IMR-90 (cell line): ENCODE results near the gene FOXM1. TPM values are rescaled to one million over a fixed set of nuclear protein-coding genes. Genes with fewer than 3 reads are reported as not detected.

ENCODE experiments used
- ATAC-seq: fragments of 200-7000 bp; cut with Tn5 transposase; 2 replicates; pipeline ENCODE4 v1.9.1; 2020; ENCODE audit warnings: low read depth, mild to moderate bottlenecking, moderate library complexity
- BruUV-seq: library from RNA; stranded (reverse); fragments of 400-500 nt; replicated peaks from 2 replicates; lab custom pipeline; 2021; lab: Mats Ljungman, UMichigan
- CTCF ChIA-PET: fragments of 300-600 bp; formaldehyde crosslinking; extraction: SDS; loops from one replicate; lab custom pipeline; 2021; ENCODE audit warnings: antibody characterized with exemption; lab: Yijun Ruan, JAX
- POLR2A ChIA-PET: fragments of 300-600 bp; sonication (Branson Sonifier 250); formaldehyde crosslinking; loops from one replicate; lab custom pipeline; 2022; ENCODE audit warnings: antibody characterized with exemption; ENCODE audit not compliant: unreplicated experiment; lab: Charles Lee
- DNase-seq: peaks from one replicate; pipeline ENCODE4 v3.0.0; 2013
- H2AFZ ChIP-seq: replicated peaks from 2 replicates; pipeline ENCODE3; 2013; ENCODE audit warnings: low read length, mild to moderate bottlenecking; ENCODE audit not compliant: poor library complexity
- H2AK5ac ChIP-seq: 2 replicates; pipeline ENCODE4 v1.6.1; 2013; ENCODE audit warnings: low read depth, low read length, inconsistent platforms
- H2AK9ac ChIP-seq: replicated peaks from 2 replicates; pipeline ENCODE3; 2013; ENCODE audit warnings: mild to moderate bottlenecking, low read depth, low read length, moderate library complexity; ENCODE audit not compliant: poor library complexity
- H2BK120ac ChIP-seq: 2 replicates; pipeline ENCODE4 v1.6.1; 2013; ENCODE audit warnings: low read depth, low read length, inconsistent platforms
- H2BK15ac ChIP-seq: 3 replicates; pipeline ENCODE4 v1.6.1; 2013; ENCODE audit warnings: low read depth, low read length, inconsistent platforms
- H2BK20ac ChIP-seq: 2 replicates; pipeline ENCODE4 v1.6.1; 2013; ENCODE audit warnings: low read depth, mild to moderate bottlenecking, inconsistent platforms, low read length, moderate library complexity
- H2BK5ac ChIP-seq: 2 replicates; pipeline ENCODE4 v1.6.1; 2013; ENCODE audit warnings: mild to moderate bottlenecking, low read depth, low read length, inconsistent platforms; ENCODE audit not compliant: poor library complexity, severe bottlenecking
- H3K14ac ChIP-seq: replicated peaks from 2 replicates; pipeline ENCODE4 v1.6.1; 2013; ENCODE audit warnings: low read depth, low read length, inconsistent platforms
- H3K18ac ChIP-seq: 2 replicates; pipeline ENCODE4 v1.6.1; 2013; ENCODE audit warnings: low read depth, low read length, control low read depth
- H3K23ac ChIP-seq: 2 replicates; pipeline ENCODE4 v1.6.1; 2013; ENCODE audit warnings: low read depth, low read length, inconsistent platforms
- H3K27ac ChIP-seq: 2 replicates; pipeline ENCODE4 v1.5.1; 2013; ENCODE audit warnings: mild to moderate bottlenecking, control low read depth, low read length; ENCODE audit not compliant: insufficient read depth
- H3K27me3 ChIP-seq: 2 replicates; pipeline ENCODE4 v1.6.1; 2013; ENCODE audit warnings: low read length; ENCODE audit not compliant: control insufficient read depth, insufficient read depth
- H3K36me3 ChIP-seq: 2 replicates; pipeline ENCODE4 v1.6.1; 2013; ENCODE audit warnings: low read length, mixed read lengths; ENCODE audit not compliant: control insufficient read depth, insufficient read depth
- H3K4ac ChIP-seq: 2 replicates; pipeline ENCODE4 v1.6.1; 2013; ENCODE audit warnings: low read depth, low read length, inconsistent platforms
- H3K4me1 ChIP-seq: 2 replicates; pipeline ENCODE4 v1.6.1; 2013; ENCODE audit warnings: low read length, mixed read lengths; ENCODE audit not compliant: control insufficient read depth, insufficient read depth
- H3K4me2 ChIP-seq: 2 replicates; pipeline ENCODE4 v1.6.1; 2013; ENCODE audit warnings: low read depth, mild to moderate bottlenecking, control low read depth, low read length, moderate library complexity
- H3K4me3 ChIP-seq: 2 replicates; pipeline ENCODE4 v1.5.1; 2013; ENCODE audit warnings: low read depth, mild to moderate bottlenecking, control low read depth, low read length, moderate library complexity; ENCODE audit not compliant: insufficient read depth
- H3K56ac ChIP-seq: 2 replicates; pipeline ENCODE4 v1.6.1; 2013; ENCODE audit warnings: low read length, inconsistent platforms; ENCODE audit not compliant: insufficient read depth; ENCODE audit errors: extremely low read depth
- H3K79me1 ChIP-seq, 2 experiments: 2 replicates each; pipeline ENCODE4 v1.6.1; 2013; ENCODE audit warnings: low read length in 2 of 2, inconsistent platforms in 1 of 2, low read depth in 1 of 2
- H3K9ac ChIP-seq: 2 replicates; pipeline ENCODE4 v1.6.1; 2013; ENCODE audit warnings: low read depth, low read length, control low read depth
- H3K9me1 ChIP-seq: 2 replicates; pipeline ENCODE4 v1.6.1; 2013; ENCODE audit warnings: low read length, inconsistent platforms; ENCODE audit not compliant: insufficient read depth
- H3K9me3 ChIP-seq: 2 replicates; pipeline ENCODE4 v1.6.1; 2013; ENCODE audit warnings: low read length; ENCODE audit not compliant: control insufficient read depth, insufficient read depth
- H4K20me1 ChIP-seq: 2 replicates; pipeline ENCODE4 v1.6.1; 2013; ENCODE audit warnings: low read length, inconsistent platforms; ENCODE audit not compliant: insufficient read depth
- H4K5ac ChIP-seq: 2 replicates; pipeline ENCODE4 v1.6.1; 2013; ENCODE audit warnings: mild to moderate bottlenecking, low read depth, low read length, control low read depth
- H4K8ac ChIP-seq, 2 experiments: 2 replicates each; pipeline ENCODE4 v1.6.1; 2013; ENCODE audit warnings: low read depth in 2 of 2, low read length in 2 of 2, control low read depth in 1 of 2, inconsistent platforms in 1 of 2
- H4K91ac ChIP-seq: 2 replicates; pipeline ENCODE4 v1.6.1; 2013; ENCODE audit warnings: low read depth, low read length, inconsistent platforms; ENCODE audit not compliant: insufficient read depth
- BHLHE40 ChIP-seq: fragments of 150-350 bp; IDR thresholded peaks from 2 replicates; pipeline ENCODE4 v1.6.1; 2016; ENCODE audit warnings: mild to moderate bottlenecking, low read depth, low read length
- CEBPB ChIP-seq: IDR thresholded peaks from 2 replicates; pipeline ENCODE4 v1.6.1; 2012; ENCODE audit warnings: low read depth, low read length, improper control_type of control experiment
- CHD1 ChIP-seq: IDR thresholded peaks from 2 replicates; pipeline ENCODE4 v1.6.1; 2012; ENCODE audit warnings: low read depth, low read length, improper control_type of control experiment
- CTCF ChIP-seq: conservative IDR thresholded peaks from 2 replicates; pipeline ENCODE4 v1.5.1; 2012; ENCODE audit warnings: mild to moderate bottlenecking, low read depth, low read length, improper control_type of control experiment
- ELK1 ChIP-seq: fragments of 150-350 bp; IDR thresholded peaks from 2 replicates; pipeline ENCODE4 v1.6.1; 2016; ENCODE audit warnings: low read depth, mild to moderate bottlenecking, low read length, moderate library complexity, borderline replicate concordance
- FOS ChIP-seq: fragments of 150-350 bp; IDR thresholded peaks from 2 replicates; pipeline ENCODE4 v1.6.1; 2016; ENCODE audit warnings: low read depth, low read length
- MAFK ChIP-seq: IDR thresholded peaks from 2 replicates; pipeline ENCODE4 v1.6.1; 2012; ENCODE audit warnings: low read depth, low read length, improper control_type of control experiment
- MAZ ChIP-seq: IDR thresholded peaks from 2 replicates; pipeline ENCODE4 v1.6.1; 2012; ENCODE audit warnings: low read depth, mild to moderate bottlenecking, low read length, improper control_type of control experiment, moderate library complexity, borderline replicate concordance
- MXI1 ChIP-seq: IDR thresholded peaks from 2 replicates; pipeline ENCODE4 v1.6.1; 2012; ENCODE audit warnings: low read depth, mild to moderate bottlenecking, low read length, moderate library complexity, borderline replicate concordance
- NFE2L2 ChIP-seq: fragments of 150-350 bp; IDR thresholded peaks from 2 replicates; pipeline ENCODE4 v1.6.1; 2016; ENCODE audit warnings: low read depth, mild to moderate bottlenecking, low read length
- POLR2A ChIP-seq: IDR thresholded peaks from 2 replicates; pipeline ENCODE4 v1.6.1; 2012; ENCODE audit warnings: mild to moderate bottlenecking, low read depth, low read length
- RAD21 ChIP-seq: IDR thresholded peaks from 2 replicates; pipeline ENCODE4 v1.6.1; 2012; ENCODE audit warnings: low read length, improper control_type of control experiment
- RCOR1 ChIP-seq: IDR thresholded peaks from 2 replicates; pipeline ENCODE4 v1.6.1; 2012; ENCODE audit warnings: mild to moderate bottlenecking, low read length, improper control_type of control experiment; ENCODE audit not compliant: insufficient replicate concordance
- RFX5 ChIP-seq: IDR thresholded peaks from 2 replicates; pipeline ENCODE4 v1.8.0; 2012; ENCODE audit warnings: low read depth, mild to moderate bottlenecking, low read length, moderate library complexity
- SMC3 ChIP-seq: fragments of 150-350 bp; IDR thresholded peaks from 2 replicates; pipeline ENCODE4 v1.6.1; 2016; ENCODE audit warnings: low read depth, mild to moderate bottlenecking, antibody characterized with exemption, low read length, moderate library complexity
- USF2 ChIP-seq: fragments of 150-350 bp; IDR thresholded peaks from 2 replicates; pipeline ENCODE4 v1.6.1; 2017; ENCODE audit warnings: mild to moderate bottlenecking, antibody characterized with exemption, low read length, low read depth
- WGBS, 2 experiments: methylation state at CpG; one replicate each; pipeline versions ENCODE4 v1.1.5 to v1.1.7; 2013; ENCODE audit warnings: missing lambda C conversion rate in 2 of 2; ENCODE audit not compliant: insufficient read length in 1 of 2; ENCODE audit errors: extremely low coverage in 2 of 2; 5-methylcytosine and 5-hydroxymethylcytosine counted together
- dilution Hi-C: fragments of 300-500 bp; cut with HindIII; formaldehyde crosslinking; loops from one replicate; pipeline ENCODE4 v1.14.3; 2018; ENCODE audit warnings: low sequenced_read_pairs; ENCODE audit not compliant: unreplicated experiment
- in situ Hi-C: fragments of 300-500 bp; cut with MboI; formaldehyde crosslinking; loops from 3 replicates; pipeline ENCODE4 v1.14.3; 2019; ENCODE audit warnings: low sequenced_read_pairs, inconsistent platforms, mixed read lengths
- intact Hi-C: fragments of 100-400 bp; cut with micrococcal nuclease; formaldehyde crosslinking; loops from 2 replicates; pipeline ENCODE4 v1.10.0; 2022
- polyA plus RNA-seq, 3 experiments: library from polyadenylated mRNA; depleted of rRNA; stranded (reverse); fragments of >200 nt; gene quantifications; 2 replicates each; pipeline ENCODE4 v1.2.3, GENCODE V29; 2012; ENCODE audit warnings: low replicate concordance in 1 of 3
- total RNA-seq: library from RNA; depleted of rRNA; stranded (reverse); fragments of >200 nt; gene quantifications from 2 replicates; pipeline ENCODE4 v1.2.3, GENCODE V29; 2012

FOXM1 gene
- total and polyA plus RNA-seq, 2 of the 4 experiments (the other 2 are of a cell fraction): 14.9 to 29.3 TPM

GRCh38 chr12:2829275-2829674 lies 47.7 kb downstream of the FOXM1 start:
- no peak for DNase-seq
- no peak overlapping the region for H3K23ac ChIP-seq
- H3K18ac ChIP-seq: no peak overlapping the region
- H2AFZ ChIP-seq: no peak overlapping the region
- no peak overlapping the region for H4K5ac ChIP-seq
- H4K8ac ChIP-seq: no peak overlapping the region
- H2BK15ac ChIP-seq: no peak overlapping the region
- no peak overlapping the region for H3K27ac ChIP-seq
- ATAC-seq: no peak
- H3K36me3 ChIP-seq: peaks cover 36% of the 10 kb centered on the region
- 80% methylated on average over 2 of the region's 6 CpGs; no CpG with 5 or more reads in 1 of the 2 experiments for whole genome bisulfite sequencing, 2 experiments
- in situ Hi-C loops (no loop called here), dilution Hi-C loops (no loop called here), intact Hi-C loops (no loop called here)
- H3K4me1 ChIP-seq: no peaks in the 10 kb centered on the region
- no peak overlapping the region for H2AK9ac ChIP-seq
- H3K56ac ChIP-seq: no peak overlapping the region
- ChIA-PET CTCF (no interaction called here), POLR2A (no interaction called here)
- TF ChIP-seq RAD21 (no peak), POLR2A (no peak), CHD1 (no peak), FOS (no peak), CEBPB (no peak), CTCF (no peak), ELK1 (no peak), NFE2L2 (no peak), SMC3 (no peak), MAFK (no peak), RFX5 (no peak), RCOR1 (no peak), BHLHE40 (no peak), MAZ (no peak), USF2 (no peak), MXI1 (no peak)
- no peak overlapping the region for H2AK5ac ChIP-seq
- H3K14ac ChIP-seq: no peak overlapping the region
- no peak overlapping the region for H3K4me3 ChIP-seq
- H3K4ac ChIP-seq: no peak overlapping the region
- no peak overlapping the region for H3K4me2 ChIP-seq
- no peaks in the 10 kb centered on the region for H3K27me3 ChIP-seq
- H3K9me1 ChIP-seq: 0 out of 2 replicates have a peak, but pooled peaks cover 2% of the 10 kb centered on the region
- BruUV-seq: no TSS peak
- no peaks in the 10 kb centered on the region for H4K20me1 ChIP-seq
- no peak overlapping the region for H3K9ac ChIP-seq
- no peak overlapping the region for H2BK5ac ChIP-seq
- no peaks in the 10 kb centered on the region for H3K9me3 ChIP-seq
- no peak overlapping the region for H2BK120ac ChIP-seq
- H3K79me1 ChIP-seq: no peaks in the 10 kb centered on the region
- no peak overlapping the region for H4K91ac ChIP-seq
- no peak overlapping the region for H2BK20ac ChIP-seq
